Gastrocnemius medialis (tissue), 4 donors: ENCODE measurements around the gene PGAP6. TPM values are rescaled to one million over a fixed set of nuclear protein-coding genes. Genes with fewer than 3 reads are reported as not detected.
"Not testable (repeated sequence)": the region's sequence is repeated elsewhere in the genome, so short reads cannot be mapped to it uniquely, and the experiment has no call there.

Source experiments
- ATAC-seq, 2 donors: fragments of 150-250 bp; one replicate each; pipeline ENCODE4 v1.9.1; 2016
- DNase-seq, 2 donors: peaks; one replicate each; pipeline ENCODE4 v3.0.0-alpha.2; 2019
- H3K27ac ChIP-seq, 4 donors: fragments of 200-600 bp; sonication (generic); 1 replicate in 1 of 4; 2 replicates in 3 of 4; pipeline ENCODE4 v1.5.1; 2016 to 2018; ENCODE audit warnings: mild to moderate bottlenecking in 2 of 4, moderate library complexity in 1 of 4
- H3K27me3 ChIP-seq, 3 donors: fragments of 200-600 bp; sonication (generic) in 2 of 3; 1 replicate in 1 of 3; 2 replicates in 2 of 3; pipeline versions ENCODE4 v1.5.1 to v1.6.0; 2016 to 2019; ENCODE audit warnings: mild to moderate bottlenecking in 1 of 3, moderate library complexity in 1 of 3
- H3K36me3 ChIP-seq, 2 donors: fragments of 200-600 bp; sonication (generic) in 1 of 2; one replicate each; pipeline ENCODE4 v1.5.1; 2017 to 2018
- H3K4me1 ChIP-seq, 2 donors: fragments of 200-600 bp; sonication (generic) in 1 of 2; one replicate each; pipeline ENCODE4 v1.5.1; 2016 to 2017; ENCODE audit warnings: mild to moderate bottlenecking in 2 of 2
- H3K4me3 ChIP-seq, 4 donors: fragments of 200-600 bp; sonication (generic) in 3 of 4; 1 replicate in 1 of 4; 2 replicates in 3 of 4; pipeline ENCODE4 v1.5.1; 2016 to 2019; ENCODE audit warnings: mild to moderate bottlenecking in 2 of 4
- H3K9me3 ChIP-seq, 3 donors: fragments of 200-600 bp; sonication (generic) in 2 of 3; 1 replicate in 1 of 3; 2 replicates in 2 of 3; pipeline ENCODE4 v1.5.1; 2016 to 2019
- POLR2A ChIP-seq, 2 donors: fragments of 450-650 bp; IDR thresholded peaks; one replicate each; pipeline ENCODE4 v1.6.1; 2017; ENCODE audit warnings: antibody characterized with exemption in 2 of 2, mild to moderate bottlenecking in 2 of 2, moderate library complexity in 2 of 2
- in situ Hi-C, 4 donors: fragments of 200-750 bp; cut with MboI; loops; one replicate each; pipeline versions ENCODE4 v1.15.0 to v1.8.0; 2017; ENCODE audit warnings: low sequenced_read_pairs in 4 of 4
- intact Hi-C: fragments of 100-400 bp; cut with DNase I; formaldehyde crosslinking; loops from one replicate; pipeline ENCODE4 v1.15.1; 2023; ENCODE audit warnings: low total_unique reads
- total RNA-seq, 4 donors: library from RNA; depleted of rRNA; stranded (reverse); fragments of >200 nt; gene quantifications; one replicate each; pipeline versions ENCODE4 v1.1.0 to v1.2.3, GENCODE V29; 2016
- TF ChIP-seq, protein P1 (sequence below), 5 experiments: fragments of 450-650 bp in 3 of 5; fragments of 200-600 bp in 2 of 5; sonication (generic) in 2 of 5; IDR thresholded peaks in 4 of 5; conservative IDR thresholded peaks in 1 of 5; 1 replicate in 4 of 5; 2 replicates in 1 of 5; pipeline ENCODE4 v1.5.1; 2016 to 2019; ENCODE audit warnings: antibody characterized with exemption in 5 of 5, mild to moderate bottlenecking in 3 of 5, moderate library complexity in 3 of 5

Gene PGAP6
- total RNA-seq, 4 donors from 2014 or later = 31.5 to 63.3 (median 50.8) TPM

DNA sequence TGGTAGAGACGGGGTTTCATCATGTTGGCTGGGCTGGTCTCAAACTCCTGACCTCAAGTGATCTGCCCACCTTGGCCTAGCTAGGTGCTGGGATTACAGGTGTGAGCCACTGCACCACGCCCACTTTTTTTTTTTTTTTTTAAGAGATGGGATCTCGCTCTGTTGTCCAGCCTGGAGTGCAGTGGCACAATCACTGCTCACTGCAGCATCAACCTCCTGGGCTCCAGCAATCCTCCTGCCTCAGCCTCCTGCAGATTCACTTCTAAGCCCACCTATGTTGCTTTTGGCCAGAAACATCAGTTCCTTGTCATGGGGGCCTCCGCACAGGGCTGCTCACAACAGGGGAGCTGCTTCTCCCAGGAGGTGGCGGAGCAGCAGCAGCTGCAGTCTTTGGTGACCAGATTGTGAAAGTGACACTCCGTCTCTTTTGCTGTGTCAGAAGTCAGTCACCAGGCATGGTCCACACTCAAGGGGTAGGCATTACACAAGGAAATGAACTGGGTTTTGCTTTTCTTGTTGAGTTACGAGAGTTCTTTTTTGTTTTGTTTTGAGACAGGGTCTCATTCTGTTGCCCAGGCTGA is 10.8 kb upstream of the PGAP6 start:
- TF ChIP-seq, protein P1, sequence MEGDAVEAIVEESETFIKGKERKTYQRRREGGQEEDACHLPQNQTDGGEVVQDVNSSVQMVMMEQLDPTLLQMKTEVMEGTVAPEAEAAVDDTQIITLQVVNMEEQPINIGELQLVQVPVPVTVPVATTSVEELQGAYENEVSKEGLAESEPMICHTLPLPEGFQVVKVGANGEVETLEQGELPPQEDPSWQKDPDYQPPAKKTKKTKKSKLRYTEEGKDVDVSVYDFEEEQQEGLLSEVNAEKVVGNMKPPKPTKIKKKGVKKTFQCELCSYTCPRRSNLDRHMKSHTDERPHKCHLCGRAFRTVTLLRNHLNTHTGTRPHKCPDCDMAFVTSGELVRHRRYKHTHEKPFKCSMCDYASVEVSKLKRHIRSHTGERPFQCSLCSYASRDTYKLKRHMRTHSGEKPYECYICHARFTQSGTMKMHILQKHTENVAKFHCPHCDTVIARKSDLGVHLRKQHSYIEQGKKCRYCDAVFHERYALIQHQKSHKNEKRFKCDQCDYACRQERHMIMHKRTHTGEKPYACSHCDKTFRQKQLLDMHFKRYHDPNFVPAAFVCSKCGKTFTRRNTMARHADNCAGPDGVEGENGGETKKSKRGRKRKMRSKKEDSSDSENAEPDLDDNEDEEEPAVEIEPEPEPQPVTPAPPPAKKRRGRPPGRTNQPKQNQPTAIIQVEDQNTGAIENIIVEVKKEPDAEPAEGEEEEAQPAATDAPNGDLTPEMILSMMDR (IDR thresholded peaks at IDR 0.05 in 4 of 5, conservative IDR thresholded peaks at IDR 0.05 in 1 of 5) = no peak
- TF ChIP-seq POLR2A (IDR thresholded peaks at IDR 0.05) = no peak
- DNase-seq (no peak), ATAC-seq (no peak)
- no peaks in the 10 kb centered on the region for H3K36me3 ChIP-seq
- no peak overlapping the region for H3K4me3 ChIP-seq
- H3K4me1 ChIP-seq = peaks cover 8 to 10% of the 10 kb centered on the region in 2 donors
- in situ Hi-C loops (no loop called here), intact Hi-C loops (loop anchor here (5.0 kb wide), 1 partner anchor 95 kb away; no protein-coding TSS in a partner anchor)
- H3K9me3 ChIP-seq = no peaks in the 10 kb centered on the region
- H3K27me3 ChIP-seq = no peaks in the 10 kb centered on the region
- H3K27ac ChIP-seq = no peak overlapping the region

DNA sequence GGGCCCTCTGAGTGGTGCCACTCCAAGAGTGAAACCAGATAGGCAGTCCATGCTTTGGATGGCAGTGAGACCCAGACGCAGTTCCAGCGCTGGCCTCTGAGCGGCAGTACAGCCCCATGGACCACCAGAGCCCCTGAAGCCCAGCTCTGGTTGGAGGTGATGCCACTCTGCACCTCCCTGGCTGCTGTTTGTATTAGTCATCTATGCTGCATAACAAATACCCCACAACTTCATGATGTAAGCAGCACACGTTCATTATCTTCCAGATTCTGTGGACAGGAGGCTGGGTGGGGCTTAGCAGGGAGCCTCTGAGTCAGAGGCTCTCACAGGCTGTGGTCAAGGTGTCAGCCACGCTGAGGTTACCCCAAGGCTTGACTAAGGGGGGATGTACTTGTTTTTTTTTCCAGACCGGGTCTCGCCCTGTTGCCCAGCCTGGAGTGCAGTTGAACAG is 10.1 kb upstream of the PGAP6 start:
- intact Hi-C loops = loop anchor here (5.0 kb wide), 1 partner anchor 95 kb away; no protein-coding TSS in a partner anchor
- Histone ChIP-seq H3K27ac (no peak overlapping the region), H3K9me3 (no peaks in the 10 kb centered on the region), H3K36me3 (no peaks in the 10 kb centered on the region), H3K4me3 (no peak overlapping the region), H3K4me1 (peaks cover 8 to 10% of the 10 kb centered on the region in 2 donors), H3K27me3 (no peaks in the 10 kb centered on the region)
- in situ Hi-C loops = no loop called here
- ATAC-seq (peak in 1 of 2 donors; percentile 79), DNase-seq (peak in 1 of 2 donors; percentile 55)
- no peak for TF ChIP-seq POLR2A (IDR thresholded peaks at IDR 0.05)
- TF ChIP-seq, protein P1 (IDR thresholded peaks at IDR 0.05 in 4 of 5, conservative IDR thresholded peaks at IDR 0.05 in 1 of 5) = peak; percentile 54 to 83 (median 73)

DNA sequence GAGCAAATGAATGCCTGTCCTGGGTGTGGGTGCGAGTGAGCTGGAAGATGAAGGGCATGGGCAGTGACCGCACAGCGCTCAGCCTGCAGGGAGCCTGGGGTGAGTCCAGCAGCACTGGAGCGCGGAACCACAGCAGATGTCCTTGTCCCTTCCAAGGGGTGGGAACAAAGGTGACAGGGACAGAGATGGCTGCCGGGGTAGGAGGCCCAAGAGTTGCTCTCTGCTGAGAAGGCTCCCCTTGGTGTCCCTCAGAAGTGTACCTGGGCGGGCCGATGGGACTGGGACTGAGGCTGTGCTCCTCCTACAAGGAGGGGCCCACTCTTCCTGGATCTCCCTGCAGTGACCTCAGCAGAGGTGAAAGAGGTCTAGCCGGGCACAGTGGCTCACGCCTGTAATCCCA is 7.6 kb upstream of the PGAP6 start:
- H3K4me1 ChIP-seq = peaks cover 11 to 23% of the 10 kb centered on the region in 2 donors
- no peaks in the 10 kb centered on the region for H3K27me3 ChIP-seq
- in situ Hi-C loops = no loop called here
- H3K4me3 ChIP-seq = no peak overlapping the region
- DNase-seq (no peak), ATAC-seq (no peak)
- no peaks in the 10 kb centered on the region for H3K36me3 ChIP-seq
- intact Hi-C loops = no loop called here
- no peak for TF ChIP-seq POLR2A (IDR thresholded peaks at IDR 0.05)
- TF ChIP-seq, protein P1 (IDR thresholded peaks at IDR 0.05 in 4 of 5, conservative IDR thresholded peaks at IDR 0.05 in 1 of 5) = no peak
- H3K9me3 ChIP-seq = no peaks in the 10 kb centered on the region
- no peak overlapping the region for H3K27ac ChIP-seq

DNA sequence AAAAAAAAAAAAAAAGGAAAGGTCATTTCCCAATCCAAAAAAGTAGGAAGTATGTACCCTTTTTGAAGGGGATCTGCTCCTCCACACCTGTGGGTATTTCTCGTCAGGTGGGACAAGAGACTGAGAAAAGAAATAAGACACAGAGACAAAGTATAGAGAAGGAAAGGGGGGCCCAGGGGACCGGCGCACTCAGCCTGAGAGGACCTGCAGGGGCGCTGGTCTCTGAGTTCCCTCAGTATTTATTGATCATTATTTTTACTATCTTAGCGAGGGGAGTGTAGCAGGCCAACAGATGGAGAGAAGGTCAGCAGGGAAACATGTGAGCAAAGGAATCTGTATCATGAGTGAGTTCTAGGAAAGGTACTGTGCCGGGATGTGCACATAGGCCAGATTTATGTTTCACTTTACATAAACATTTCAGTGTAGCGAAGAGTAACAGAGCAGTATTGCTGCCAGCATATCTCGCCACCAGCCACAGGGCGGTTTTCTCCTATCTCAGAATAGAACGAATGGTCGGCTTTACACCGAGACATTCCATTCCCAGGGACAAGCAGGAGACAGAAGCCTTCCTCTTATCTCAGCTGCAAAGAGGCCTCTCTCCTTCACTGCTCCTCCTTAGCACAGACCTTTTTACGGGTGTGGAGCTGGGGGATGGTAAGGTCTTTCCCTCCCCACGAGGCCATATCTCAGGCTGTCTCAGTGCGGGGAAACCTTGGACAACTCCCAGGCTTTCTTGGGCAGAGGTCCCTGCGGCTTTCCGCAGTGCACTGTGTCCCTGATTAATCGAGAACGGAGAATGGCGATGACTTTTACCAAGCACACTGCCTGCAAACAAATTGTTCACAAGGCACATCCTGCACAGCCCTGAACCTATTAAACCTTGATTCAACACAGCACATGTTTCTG is 6.2 kb upstream of the PGAP6 start:
- Histone ChIP-seq H3K4me1 (peaks cover 20 to 36% of the 10 kb centered on the region in 2 donors), H3K27ac (peak overlapping the region; percentile 49 to 88 (median 62))
- H3K9me3 ChIP-seq, in situ Hi-C loops, H3K27me3 ChIP-seq, H3K36me3 ChIP-seq, ATAC-seq, intact Hi-C loops, H3K4me3 ChIP-seq, DNase-seq: not testable (repeated sequence)

DNA sequence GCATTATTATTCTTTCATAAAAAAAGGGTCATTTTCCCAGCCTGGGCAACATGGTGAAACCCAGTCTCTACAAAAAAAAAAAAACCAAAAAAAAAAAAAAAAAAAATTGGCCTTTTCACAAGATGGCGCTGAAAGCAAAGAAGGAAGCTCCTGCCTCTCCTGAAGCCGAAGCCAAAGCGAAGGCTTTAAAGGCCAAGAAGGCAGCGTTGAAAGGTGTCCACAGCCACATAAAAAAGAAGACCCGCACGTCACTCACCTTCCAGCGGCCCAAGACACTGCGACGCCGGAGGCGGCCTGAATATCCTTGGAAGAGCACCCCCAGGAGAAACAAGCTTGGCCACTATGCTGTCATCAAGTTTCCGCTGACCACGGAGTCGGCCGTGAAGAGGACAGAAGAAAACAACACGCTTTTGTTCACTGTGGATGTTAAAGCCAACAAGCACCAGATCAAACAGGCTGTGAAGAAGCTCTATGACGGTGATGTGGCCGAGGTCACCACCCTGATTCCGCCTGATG is 4.9 kb upstream of the PGAP6 start:
- H3K36me3 ChIP-seq = no peaks in the 10 kb centered on the region
- TF ChIP-seq, protein P1 (IDR thresholded peaks at IDR 0.05 in 4 of 5, conservative IDR thresholded peaks at IDR 0.05 in 1 of 5) = no peak
- TF ChIP-seq POLR2A (IDR thresholded peaks at IDR 0.05) = no peak
- ATAC-seq = no peak
- H3K4me3 ChIP-seq = peak overlapping the region in 2 of 4 donors; percentile 9 to 32
- H3K9me3 ChIP-seq = no peaks in the 10 kb centered on the region
- intact Hi-C loops (no loop called here), in situ Hi-C loops (no loop called here)
- H3K4me1 ChIP-seq = peaks cover 25 to 39% of the 10 kb centered on the region in 2 donors
- no peak for DNase-seq
- peak overlapping the region; percentile 48 to 88 (median 78) for H3K27ac ChIP-seq
- no peaks in the 10 kb centered on the region for H3K27me3 ChIP-seq
